Stimulated activated CD8-positive, alpha-beta memory T cell treated with anti-CD3 and anti-CD28 coated beads, Interleukin-12 subunit alpha, Interleukin-12 subunit beta, amount 100 ng/mL, for 24 hours (primary cell): ENCODE results near the gene CAV1.

Source experiments
- DNase-seq: peaks from one replicate; pipeline ENCODE4 v3.0.0-alpha.2; 2020; ENCODE audit errors: extremely low read depth

The CAV1 gene

DNA sequence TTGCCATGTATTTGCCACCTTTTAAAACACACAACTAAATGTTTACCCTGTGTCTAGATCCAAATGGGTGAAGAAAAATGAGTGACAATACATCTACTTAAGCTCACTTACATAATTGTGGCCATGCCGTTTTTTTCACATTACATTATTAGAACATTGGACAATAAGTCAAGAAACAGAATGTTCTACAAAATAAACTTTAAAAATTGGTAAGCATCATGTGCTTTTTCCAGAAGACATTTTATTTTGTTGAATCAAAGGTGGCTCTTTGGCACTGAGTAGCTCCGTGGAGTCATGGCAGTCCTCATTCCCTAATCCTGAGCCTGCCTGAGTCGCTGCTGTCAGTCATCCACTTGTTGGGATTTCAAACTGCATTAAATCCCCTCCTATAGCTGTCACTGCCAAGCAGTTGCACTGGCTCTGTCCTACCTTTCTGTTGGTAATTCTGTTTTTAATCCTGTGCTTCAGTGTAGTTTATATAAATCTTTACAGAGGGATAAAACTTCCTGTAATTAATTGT lies 32.3 kb downstream of the CAV1 start:
- no peak for DNase-seq

DNA sequence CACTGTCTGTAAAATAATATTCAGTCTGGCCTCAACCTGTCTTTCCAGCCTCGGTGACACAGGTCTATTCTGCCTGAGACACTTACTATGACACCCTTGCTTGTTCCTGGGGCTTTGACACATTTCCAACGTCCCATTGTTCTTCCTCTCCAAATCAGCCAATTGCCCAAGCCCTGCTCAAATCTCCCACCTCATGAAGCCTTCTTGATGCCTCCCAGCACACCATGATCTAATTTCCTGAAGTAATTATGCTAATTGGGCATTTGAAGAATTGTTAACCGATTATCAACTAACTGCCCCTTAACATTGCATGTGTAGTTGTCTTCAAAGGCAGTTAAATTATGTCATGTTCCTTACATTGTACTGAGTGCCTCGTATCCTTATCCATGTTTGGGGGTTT lies 33.1 kb downstream of the CAV1 start:
- no peak for DNase-seq

DNA sequence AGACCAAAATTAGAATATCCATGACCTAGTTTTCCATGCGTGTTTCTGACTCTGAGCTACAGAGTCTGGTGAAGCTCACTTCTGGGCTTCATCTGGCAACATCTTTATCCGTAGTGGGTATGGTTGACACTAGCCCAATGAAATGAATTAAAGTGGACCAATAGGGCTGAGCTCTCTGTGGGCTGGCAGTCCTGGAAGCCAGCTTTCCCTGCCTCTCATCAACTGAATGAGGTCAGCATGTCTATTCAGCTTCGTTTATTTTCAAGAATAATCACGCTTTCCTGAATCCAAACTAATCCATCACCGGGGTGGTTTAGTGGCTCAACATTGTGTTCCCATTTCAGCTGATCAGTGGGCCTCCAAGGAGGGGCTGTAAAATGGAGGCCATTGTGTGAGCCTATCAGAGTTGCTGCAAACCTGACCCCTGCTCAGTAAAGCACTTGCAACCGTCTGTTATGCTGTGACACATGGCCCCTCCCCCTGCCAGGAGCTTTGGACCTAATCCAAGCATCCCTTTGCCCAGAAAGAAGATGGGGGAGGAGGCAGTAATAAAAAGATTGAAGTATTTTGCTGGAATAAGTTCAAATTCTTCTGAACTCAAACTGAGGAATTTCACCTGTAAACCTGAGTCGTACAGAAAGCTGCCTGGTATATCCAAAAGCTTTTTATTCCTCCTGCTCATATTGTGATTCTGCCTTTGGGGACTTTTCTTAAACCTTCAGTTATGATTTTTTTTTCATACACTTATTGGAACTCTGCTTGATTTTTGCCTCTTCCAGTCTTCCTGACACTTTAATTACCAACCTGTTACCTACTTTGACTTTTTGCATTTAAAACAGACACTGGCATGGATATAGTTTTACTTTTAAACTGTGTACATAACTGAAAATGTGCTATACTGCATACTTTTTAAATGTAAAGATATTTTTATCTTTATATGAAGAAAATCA lies 35.5 kb downstream of the CAV1 start:
- DNase-seq: no peak

DNA sequence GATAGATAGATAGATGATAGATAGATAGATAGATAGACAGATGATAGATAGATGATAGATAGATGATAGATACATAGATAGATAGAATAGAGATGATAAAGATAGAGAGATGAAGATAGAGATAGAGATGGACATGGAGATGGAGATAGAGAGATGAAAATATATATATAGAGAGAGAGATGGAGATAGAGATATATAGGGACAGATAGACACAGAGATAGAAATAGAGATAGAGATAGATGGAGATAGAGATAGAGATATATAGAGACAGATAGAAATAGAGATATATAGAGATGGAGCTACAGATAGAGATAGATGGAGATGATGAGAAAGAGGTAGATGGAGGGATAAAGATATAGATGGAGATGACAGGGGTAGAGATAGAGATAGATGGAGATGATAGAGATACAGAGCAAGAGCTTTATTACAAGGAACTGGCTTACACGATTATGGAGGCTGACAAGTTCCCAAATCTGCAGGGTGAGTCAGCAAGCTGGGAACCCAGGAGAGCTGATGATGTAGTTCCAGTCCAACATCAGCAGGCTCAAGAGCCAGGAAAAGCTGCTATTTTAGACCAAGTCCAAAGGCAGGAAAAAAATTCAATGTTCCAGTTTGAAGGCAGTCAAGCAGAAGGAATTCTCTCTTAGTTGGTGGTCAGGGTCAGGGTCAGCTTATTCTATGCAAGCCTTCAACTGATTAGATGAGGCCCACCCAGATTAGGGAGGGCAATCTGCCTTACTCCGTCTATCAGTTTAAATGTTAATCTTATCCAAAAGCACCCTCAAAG lies 37.1 kb downstream of the CAV1 start:
- DNase-seq: no peak

DNA sequence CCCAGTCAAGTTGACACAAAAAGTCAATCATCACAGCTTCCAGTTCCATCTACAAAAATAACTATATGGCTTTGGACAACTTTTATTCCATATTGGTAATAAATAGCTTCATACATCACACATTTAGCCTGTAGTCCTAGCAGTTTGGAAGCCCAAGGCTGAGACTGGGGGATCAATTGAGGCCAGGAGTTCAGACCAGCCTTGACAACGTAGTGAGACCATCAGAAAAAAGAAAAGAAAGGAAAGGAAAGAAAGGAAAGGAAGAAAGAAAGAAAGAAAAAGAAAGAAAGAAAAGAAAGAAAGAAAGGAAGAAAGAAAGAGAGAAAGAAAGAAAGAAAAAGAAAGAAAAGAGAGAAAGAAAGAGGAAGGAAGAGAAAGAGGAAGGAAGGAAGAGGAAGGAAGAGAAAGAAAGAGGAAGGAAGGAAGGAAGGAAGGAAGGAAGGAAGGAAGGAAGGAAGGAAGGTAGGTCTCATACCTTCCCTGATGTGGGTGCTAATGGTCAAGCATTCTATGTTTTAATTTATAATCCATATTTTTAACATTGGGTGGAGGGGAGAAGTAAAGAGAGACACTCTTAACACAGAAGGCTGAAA lies 37.8 kb downstream of the CAV1 start:
- no peak for DNase-seq

DNA sequence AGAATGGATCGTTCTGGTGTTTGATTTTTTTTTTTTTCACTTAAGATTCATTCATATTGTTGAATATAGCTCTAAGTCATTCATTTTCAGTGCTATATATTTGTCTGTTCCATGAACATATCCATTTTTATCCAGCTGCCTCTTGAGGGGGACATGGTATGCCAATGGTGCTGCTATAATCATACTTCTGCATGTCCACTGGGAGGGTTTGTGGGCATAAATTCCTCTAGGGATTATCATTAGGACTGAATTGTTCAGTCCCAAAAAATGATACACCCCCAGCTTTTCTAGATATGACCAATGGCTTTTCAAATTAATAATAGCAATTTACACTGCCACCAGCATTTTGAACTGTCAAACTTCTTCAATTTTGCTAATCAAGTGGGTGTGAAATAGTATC lies 41.1 kb downstream of the CAV1 start:
- DNase-seq: no peak

DNA sequence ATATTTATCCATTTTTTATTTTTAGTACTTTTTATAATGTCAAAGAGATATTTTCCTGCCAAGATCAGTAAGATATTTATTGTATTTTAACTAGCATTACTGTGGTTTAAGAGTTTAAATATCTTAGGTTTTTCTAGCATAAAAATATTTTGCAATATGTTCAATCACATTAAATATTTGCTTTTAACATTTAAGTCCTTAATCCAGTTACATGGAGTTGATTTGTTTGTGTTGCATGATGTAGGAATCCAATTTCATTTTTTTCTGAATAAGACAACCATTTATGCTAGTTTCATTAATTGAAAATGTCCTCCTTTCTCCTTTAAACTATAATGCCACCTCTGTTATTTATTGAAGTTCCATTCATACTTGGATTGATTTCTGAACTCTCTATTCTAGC lies 41.8 kb downstream of the CAV1 start:
- DNase-seq: no peak

DNA sequence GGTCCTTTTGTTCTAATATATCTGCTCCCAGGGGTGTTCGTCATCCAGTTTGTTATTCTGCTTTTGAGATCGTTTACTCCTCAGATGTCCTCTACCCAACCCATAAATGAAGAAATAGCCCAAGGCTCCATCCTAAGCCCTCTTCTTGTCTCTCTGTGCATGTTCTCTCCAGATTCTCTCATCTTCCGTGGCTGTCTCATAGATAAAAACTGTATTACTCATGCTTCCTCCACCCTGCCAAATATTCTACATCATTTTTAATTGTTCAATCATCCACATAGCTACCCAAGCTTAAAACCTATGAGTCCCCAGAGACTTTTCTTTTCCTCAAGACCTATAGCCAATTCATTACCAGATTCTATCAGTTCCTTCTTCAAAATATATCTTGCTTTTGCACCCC lies 44.9 kb downstream of the CAV1 start:
- no peak for DNase-seq

DNA sequence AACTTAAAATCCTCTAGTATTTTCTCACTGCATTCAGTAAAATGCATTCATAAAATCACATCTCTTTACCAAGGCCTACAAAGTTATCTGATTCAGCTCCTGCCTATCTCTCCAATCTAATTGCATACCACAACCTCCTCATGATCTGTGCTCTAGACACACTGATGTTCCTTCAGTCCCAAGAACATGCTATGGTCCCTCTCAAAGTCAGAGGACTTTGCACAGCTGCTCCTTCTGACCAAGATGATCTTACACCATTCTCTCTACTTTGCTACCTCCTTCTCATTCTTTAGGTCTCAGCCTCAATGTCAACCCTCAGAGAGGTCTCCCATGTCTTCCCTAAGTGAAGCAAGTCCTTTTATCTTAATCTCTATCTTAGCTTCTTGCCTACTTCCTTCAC lies 45.5 kb downstream of the CAV1 start:
- DNase-seq: no peak

DNA sequence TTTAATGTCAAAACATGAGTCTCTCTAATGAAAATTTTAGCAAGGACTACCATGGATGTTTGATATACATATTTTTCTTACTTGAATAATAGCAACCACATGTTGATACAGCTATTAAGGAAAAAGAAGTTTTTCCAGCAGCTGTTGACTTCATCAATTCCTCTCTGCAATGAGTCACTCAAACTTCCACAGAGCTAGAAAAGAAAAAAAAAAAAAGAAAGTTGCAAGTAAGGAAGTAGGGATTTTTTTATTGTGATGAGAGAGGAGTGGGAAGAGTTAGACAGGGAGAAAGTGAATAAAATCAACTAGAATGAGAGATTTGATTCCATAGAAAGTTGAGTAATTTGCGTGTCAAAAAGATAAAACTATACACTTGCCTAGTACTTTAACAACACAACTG lies 46.2 kb downstream of the CAV1 start:
- no peak for DNase-seq

DNA sequence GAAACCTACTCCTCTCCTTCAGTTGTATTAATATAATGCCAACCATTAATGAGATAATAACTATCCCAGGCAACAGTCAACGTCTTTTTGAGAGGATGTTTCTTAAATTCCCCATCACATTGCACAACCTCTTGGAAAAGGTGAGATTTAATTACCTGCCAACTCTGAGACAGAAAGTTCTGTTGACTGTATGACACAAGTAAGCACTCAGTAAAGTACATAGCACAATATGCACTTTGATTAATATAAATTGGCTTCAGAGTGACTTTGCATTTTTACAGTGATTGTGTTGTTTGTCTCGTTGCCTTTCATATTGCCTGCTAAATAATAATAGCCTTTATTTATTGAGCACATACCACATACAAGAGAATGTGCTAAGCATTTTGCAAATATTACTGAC lies 46.7 kb downstream of the CAV1 start:
- DNase-seq: no peak

DNA sequence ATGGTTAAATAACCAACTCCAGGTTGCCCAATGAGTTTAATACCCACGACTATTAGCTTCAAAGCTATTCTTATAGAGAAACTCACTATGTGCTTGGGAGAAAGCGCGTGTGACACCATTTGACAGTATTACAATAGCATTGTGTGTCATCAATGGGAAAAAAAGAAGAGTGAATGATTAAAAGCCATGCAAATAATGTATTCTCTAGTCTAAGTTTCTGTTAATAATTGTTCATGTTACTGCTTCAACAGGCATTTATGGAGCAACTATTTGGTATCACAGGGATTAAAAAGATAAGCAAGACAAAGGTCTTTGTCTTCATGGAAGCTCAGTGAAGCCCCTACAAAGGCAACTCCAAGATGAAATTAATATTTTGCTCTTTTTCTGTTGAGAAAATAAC lies 47.2 kb downstream of the CAV1 start:
- DNase-seq: no peak

DNA sequence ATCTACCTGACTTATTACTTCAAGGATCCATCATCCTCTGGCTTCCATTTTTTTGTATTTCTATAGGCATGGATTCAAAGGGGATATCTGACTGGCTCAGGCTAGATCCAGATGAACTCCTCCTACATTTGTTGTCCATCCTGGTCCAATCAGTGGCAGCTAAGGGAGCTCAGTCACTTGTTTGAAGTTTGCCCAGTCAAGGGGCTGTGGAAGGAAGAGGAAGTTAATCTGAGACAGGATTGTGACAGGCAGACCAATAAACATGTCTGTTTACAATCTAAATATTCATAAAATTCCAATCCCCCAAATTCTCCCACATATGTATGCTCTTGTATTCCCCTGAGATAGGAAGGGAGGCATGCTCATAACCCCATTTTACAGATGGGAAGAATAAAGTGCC lies 48.7 kb downstream of the CAV1 start:
- DNase-seq: no peak

DNA sequence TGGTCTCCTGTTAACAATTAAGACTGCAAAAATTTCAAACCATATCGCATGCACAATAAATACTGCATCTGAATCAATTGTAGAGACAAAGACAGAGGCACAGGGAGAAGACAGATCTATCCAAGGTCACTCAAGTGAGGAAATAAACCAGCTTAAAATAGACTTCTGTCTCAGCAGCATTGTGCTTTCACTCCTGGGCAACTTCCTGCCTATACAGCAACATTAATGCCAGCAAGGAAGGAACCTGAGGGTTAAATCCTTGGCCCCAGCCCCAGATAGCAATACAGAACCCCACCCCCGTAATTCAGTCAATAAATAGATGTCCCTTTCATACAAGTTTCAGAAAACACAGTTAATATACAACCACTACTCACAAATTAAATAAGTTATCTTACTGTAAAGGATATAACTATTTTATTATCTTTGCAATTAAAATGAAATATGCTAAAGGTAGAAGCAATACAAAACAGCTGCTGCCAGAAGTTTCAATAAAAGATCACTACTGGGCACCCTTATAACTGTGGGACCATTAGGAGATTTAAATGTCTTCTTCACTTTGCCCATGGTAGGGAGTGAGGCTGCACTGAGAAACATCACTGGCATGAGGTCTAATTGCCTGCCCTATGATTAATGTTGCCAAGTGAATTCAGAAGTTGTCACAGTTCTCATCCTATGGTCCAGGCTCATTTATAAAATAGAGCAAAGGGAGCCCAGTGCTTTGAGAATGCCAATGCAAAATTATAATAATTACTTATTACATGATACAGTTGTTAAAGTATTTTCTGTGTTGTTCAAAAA lies 49.4 kb downstream of the CAV1 start:
- DNase-seq: no peak

DNA sequence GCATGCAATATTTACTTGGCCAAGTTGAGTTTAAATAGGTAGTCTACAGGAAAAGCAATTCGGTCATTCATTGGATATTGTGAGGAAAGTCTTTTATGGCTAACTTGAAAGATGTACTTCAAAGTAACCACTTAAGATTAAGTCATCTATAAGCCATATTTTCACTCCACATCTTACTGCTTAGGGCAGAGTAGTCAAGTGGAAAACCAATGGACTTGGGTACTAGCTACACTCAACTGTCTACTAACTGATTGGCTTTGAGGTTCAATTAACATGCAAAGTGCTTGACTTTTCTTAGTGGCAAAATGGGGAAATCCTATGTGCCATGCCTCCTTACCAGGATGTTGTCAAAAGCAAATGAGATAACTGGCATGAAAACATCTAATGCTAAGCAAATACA lies 51.0 kb downstream of the CAV1 start:
- no peak for DNase-seq

DNA sequence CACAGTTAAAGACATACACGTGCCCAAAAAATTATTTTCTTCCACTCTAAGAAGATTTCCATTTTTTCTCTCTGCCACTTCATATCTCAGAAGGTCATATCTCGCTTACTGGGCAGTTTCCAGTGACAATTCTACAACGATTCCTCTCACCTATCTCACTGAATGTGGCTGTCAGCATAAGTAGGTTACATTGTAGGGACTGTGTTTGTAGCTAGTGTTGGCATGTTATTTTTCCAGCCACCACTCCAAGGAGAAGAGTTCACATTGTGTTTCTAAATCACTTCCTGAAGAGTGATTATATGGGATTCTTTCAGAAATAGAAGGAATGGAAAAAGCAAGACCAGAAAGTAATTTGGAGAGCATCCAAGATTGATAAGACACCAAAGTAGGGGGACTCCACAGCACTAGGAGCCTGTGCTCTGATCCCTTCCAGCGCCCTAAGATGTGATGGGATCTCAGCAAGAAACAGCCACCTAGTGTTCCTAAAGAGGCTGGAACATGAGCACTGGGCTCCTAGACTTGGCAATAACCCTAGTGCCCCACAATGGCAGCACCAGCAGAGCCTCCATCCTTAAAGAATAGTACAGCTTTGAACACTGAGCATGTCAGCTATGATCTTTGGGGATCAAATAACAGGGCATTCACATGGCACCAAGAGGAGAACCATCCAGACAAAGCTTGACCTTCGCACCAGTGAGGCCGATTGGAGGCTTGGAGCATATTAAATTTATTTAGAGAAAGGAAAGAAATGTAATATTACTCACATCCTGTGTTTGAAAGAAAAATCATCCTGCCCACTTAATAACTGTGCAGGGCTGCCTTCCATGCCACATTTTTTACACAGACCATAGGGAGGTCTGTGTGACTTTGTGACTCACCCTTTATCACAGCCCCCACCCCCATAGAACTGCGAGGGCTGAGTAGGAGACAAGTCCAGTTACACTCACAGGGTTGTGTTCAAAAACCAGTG lies 51.8 kb downstream of the CAV1 start:
- DNase-seq: no peak

DNA sequence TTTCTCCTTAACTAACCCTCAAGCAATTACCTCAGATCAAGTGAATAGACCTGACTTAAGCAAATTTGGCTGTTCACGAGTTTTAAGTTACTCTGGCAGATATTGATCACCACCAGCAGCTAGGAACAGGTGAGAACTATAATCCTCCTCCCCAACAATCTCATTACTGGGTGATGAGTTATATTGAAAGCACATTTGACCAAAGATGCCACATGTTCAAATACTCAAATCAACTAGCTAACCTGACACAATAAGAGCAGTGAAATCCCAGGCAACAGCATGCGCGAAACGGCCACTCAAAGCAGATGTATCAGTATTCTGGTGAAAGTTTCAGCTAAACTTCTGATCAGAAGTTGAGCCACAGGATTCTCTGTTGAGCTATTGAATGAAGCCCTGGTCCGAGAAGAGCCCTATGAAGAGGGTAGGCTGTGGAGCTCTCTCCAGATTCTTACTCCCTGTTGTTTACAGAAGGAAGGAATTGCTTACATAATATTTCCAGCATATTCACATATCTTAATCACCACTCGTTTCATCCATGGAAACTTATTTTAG lies 52.6 kb downstream of the CAV1 start:
- no peak for DNase-seq

DNA sequence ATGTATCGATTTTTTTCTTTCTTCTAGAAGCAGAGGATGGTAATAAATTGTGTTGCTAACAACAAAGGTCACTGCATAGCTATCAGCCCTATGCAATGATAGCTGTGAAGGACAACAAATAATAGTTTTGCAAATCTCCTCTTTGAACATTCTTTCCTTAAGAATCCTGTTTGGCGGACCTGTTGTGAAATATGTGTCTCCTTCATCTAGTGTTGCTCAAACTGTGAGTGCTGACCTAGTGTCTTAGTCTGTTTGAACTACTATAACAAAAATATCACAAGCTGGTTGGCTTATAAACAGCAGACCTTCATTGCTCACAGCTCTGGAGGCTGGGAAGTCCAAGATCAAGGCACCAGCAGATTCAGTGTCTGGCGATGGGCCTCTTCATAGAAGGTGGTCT lies 53.7 kb downstream of the CAV1 start:
- no peak for DNase-seq

DNA sequence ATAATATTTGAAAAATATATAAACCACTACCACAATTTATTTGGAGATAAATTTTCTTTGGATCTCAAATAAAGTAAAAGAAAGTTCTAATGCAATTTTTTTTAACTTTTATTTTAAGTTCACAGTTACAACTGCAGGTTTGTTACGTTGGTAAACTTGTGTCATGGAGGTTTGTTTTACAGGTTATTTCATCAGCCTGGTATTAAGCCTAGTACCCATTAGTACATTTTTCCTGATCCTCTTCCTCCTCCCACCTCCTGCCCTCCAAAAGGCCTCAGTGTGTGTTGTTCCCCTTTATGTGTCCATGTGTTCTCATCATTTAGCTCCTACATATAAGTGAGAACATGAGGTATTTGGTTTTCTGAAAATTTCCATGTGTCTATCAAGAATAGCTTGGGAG lies 54.5 kb downstream of the CAV1 start:
- DNase-seq: no peak

DNA sequence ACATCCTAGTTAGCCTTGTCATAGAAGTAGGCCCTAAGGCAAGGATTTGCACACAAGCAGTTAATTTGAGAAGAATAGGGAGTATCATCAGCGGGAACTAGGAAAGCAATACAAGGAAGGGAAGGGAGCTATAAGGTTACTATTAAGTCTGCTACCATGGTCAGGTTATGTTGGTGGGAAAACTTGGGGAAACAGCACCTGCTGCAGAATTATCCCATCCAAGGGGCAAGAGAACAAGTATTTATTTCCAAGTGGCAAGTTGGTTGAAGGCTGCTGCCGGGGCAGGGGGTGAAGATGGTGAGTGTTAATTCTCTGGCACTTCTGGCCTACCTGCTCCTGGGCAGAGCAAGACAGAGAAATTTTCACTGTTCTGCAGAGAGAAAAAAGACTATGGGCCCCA lies 55.0 kb downstream of the CAV1 start:
- no peak for DNase-seq
